8988T (cell line): Measurements from ENCODE around the gene HK2.
A peak's percentile ranks its signal among the peaks of the same experiment; 100 is the strongest.
"Not testable (repeated sequence)": the region's sequence is repeated elsewhere in the genome, so short reads cannot be mapped to it uniquely, and the experiment has no call there.

Experiments
- DNase-seq: peaks from one replicate; pipeline ENCODE4 v3.0.0; 2011

Gene HK2

DNA sequence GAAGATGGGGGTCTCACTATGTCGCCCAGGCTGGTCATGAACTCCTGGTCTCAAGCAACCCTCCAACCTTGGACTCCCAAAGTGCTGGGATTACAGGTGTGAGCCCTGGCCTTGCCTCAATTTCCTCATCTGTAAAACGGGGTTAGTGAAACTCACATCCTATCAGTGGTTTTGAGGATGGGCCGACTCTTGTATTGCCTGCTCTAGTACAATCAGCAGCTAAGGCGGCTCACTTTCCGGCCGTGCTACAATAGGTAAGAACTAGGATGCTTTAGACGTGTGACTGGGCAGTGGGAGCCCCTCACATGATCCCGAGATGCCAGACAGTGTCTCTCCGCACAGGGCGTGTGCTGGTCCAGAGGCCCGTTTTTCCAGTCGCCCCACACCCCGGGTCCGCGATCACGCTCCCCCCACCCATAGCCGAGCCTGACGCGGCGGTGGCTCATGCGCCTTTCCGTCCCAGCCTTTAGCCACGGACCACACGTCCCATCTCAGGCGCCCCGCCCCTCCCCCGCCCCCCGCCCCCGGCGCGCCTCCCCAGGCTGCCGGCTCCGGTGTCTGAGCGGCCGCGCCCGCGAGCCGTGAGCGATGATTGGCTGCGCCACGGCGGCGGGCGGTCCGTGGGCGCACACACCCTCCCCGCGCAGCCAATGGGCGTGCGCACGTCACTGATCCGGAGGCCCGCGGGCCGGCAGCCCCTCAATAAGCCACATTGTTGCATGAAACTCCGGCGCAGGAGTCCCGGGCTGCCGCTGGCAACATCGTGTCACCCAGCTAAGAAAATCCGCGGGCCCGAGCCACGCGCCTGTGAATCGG is at the start of gene HK2:
TSS of gene HK2 (plus strand) at position 710 of the 816 bp plus-strand sequence. CDS start 454 bp downstream, outside the sequence.
- DNase-seq, result peak; percentile 95

DNA sequence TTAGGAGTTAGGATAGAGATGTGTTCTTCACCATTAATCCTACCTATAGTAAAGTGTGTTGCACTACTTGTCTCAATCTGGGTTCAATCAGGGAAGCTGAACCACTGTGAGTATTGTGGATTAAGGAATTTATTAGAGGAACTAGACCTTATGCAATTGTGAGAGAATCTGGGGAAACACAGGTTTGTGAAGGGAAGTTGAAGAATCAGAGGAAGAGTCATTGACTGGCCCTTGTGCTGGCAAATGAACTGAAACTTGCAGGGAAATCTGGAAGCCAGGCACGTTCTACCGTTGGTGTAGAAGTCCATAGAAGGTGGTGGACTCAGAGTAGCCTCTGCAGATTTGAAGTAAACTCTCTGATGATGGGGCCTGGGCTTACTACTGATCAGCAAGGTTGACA is 44.7 kb upstream of the HK2 start:
- no peak for DNase-seq

- DNase-seq, result no peak
Measured at GRCh38 chr2:74792282-74792681, 41.6 kb upstream of the HK2 start.

GRCh38 chr2:74794878-74795277 is 39.0 kb upstream of the HK2 start:
- DNase-seq, result not testable (repeated sequence)

DNA sequence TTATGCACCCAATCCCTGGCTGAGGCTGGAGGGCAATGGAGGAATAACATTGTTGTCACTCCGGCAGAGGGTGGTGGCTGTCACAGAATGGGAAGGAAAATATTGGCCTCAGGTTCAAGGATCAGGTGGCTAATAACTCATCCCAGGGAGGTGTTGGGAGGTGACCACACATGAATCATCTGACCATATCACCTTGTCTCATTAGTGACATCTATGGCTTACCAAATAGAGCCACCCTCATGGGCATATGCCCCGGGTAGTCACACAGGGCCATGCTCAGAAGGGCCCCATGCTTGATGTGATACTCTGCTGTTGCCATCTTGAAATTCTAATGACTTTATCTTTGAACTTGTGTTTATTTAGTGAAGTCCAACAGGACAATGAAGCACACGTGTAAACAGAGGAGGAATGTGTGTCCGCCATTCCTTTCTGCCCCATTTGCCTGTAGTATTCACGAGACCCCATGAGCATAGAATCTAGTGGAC is 27.5 kb upstream of the HK2 start:
- DNase-seq, result no peak

- DNase-seq, result no peak
Measured at GRCh38 chr2:74806920-74807319, 27.0 kb upstream of the HK2 start.

GRCh38 chr2:74812787-74813590 is 20.9 kb upstream of the HK2 start:
- no peak for DNase-seq

- no peak for DNase-seq
Measured at GRCh38 chr2:74814102-74814501, 19.8 kb upstream of the HK2 start.

GRCh38 chr2:74815941-74816340 is 18.0 kb upstream of the HK2 start:
- no peak for DNase-seq

DNA sequence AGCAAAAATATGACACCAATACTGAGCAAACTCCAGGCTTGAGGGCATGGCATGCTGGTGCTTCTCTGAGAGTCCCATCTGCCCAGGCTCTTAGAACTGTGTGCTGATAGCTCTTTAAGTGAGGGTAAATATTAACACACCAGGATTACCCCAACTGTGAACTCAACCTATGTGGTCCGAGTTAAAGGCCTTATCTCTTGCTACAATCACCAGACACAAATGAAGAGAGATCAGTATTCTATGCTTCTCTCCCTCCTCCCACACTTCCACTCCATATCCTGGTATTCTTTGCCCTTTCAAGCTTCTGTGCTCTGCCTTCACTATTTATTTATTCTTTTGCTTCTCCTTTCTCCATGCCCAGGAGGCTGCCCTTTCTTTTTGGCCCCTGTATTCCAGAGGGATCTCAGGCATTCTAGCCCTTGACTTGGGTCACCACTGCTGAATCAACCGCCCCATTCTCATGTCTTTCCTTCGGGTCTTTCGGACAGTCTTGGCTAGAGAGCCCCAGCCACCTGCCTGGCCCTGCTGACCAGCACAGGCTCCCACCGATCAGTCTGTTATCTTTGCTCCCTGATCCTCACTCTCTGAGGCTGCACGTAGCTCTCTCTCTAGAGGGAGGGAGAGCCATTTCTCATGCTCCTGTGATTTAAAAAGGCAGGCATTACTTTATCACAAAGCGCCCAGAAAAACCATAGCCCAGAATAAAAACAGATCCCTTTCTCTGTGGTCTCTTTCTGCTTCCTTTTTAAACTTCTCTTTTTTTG is 17.2 kb upstream of the HK2 start:
- DNase-seq, result no peak

- DNase-seq, result no peak
Measured at GRCh38 chr2:74817304-74817675, 16.6 kb upstream of the HK2 start.

GRCh38 chr2:74819702-74820101 is 14.2 kb upstream of the HK2 start:
- DNase-seq, result no peak

DNA sequence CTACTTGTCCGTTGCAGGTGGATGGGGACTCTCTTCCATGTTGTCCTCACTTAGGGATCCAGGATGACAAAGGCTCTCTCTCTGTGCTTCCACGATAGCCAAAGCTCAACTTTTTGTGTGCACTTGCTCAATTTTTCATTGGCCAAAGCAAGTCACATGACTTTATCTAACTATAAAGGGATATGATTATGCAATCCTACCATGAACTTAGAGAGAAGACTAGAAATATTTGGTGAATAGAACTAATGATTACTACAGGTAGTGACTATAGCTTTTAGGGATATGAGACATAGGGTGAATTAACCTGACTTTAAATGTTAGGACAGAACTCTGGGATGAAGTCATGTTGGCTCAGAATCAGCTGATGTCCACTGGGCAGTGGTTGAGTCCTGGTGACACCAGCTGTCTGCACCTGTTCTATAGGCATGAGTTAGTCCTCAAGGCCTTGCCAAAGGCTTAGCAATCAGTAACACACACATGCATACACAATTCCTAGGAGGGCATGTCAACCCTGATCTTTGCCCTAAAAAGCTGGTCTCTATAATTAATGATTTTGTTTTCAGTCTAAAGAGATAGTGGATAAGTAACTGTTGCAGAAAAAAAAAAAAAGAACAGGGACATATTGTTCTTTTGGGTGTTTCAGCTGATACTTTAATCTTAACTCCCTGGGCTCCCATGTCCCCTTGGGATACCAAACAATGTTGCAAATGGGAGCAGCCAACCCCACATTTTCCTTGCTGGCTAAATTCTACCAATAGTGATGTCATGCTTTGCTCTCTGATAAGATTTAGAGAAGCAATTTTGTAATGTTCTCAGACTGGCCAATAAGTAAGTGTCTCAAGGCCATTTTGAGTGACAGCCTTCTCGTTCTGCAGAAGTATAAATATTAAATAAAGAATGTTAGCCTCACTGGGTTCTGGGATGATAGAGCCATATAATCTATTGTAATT is 12.5 kb upstream of the HK2 start:
- no peak for DNase-seq

DNA sequence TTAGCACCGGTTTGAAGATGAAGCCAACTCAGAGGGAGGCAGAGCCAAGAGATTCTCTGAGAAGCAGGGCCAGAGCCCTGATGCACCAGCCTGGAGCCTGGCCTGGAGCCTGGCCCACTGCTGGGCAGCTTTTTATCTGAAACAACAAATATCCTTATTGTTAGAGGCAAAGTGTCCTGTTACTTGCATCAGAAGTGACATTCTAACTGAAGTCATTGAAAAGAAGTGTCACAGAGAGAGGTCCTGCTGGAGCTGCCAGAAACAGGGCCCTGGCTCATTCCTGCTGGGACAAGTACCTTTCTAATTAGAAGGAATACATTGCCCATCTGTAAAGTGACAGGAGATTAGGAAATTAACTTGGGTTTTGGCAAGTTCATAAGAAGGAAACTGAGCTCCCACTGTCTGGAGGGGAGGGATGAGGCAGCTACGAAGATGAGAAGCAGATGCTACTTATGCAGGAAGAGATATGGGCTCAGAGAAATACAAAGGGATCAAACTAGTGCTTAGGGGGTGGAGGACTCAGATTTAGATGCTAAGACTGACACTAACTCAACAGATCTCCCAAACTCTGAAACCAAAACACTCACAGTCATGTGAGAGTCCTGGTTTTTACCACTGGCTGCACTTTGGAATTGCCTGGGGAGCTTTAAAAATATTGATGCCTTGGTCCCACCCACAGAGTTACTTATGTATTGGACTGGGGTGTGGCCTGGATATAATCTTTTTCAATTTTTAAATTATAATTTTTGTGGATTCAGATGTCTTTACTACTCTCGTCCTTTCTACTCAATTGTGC is 11.0 kb upstream of the HK2 start:
- DNase-seq, result no peak

GRCh38 chr2:74824679-74825078 is 9.2 kb upstream of the HK2 start:
- DNase-seq, result no peak

GRCh38 chr2:74828543-74828942 is 5.4 kb upstream of the HK2 start:
- DNase-seq, result no peak

- DNase-seq, result no peak
Measured at GRCh38 chr2:74831693-74832530, 2.0 kb upstream of the HK2 start.

DNA sequence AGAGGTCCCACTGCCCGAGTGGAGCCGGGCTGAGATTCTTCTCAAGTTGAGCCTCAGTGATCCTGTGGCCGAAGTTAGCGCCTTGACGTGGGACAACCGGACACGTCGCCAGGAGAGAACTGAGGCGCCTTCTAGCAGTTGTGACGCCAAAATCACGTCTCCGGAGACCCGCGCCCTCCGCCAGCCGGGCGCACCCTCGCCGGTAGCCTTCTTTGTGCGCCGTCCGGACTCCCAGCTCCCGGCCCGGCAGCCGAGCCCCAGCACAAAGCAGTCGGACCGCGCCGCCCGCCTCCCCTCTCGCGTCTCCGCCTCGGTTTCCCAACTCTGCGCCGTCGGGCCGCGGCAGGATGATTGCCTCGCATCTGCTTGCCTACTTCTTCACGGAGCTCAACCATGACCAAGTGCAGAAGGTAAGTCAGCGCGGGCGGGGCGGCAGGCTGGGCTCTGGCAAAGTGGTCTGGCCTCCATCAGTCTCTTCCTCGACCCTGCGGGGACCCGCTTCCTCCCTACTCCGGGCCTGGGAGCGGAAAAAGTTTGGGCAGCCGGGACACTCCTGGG is 386 bp downstream of the HK2 start:
- DNase-seq, result not testable (repeated sequence)

GRCh38 chr2:74834792-74835755 is 1.1 kb downstream of the HK2 start:
- DNase-seq, result peak; percentile 59
